Panc1 (cell line): ENCODE measurements around the gene MIEN1.

Source experiments
- POLR2AphosphoS5 ChIP-seq: IDR thresholded peaks from 2 replicates; pipeline ENCODE4 v1.6.1; 2012; ENCODE audit warnings: mild to moderate bottlenecking, low read depth, low read length, moderate library complexity
- SIN3A ChIP-seq: IDR thresholded peaks from 2 replicates; pipeline ENCODE4 v1.6.1; 2012; ENCODE audit warnings: low read depth, mild to moderate bottlenecking, low read length, moderate library complexity, borderline replicate concordance; ENCODE audit not compliant: insufficient read depth
- TCF7L2 ChIP-seq: IDR thresholded peaks from 2 replicates; pipeline ENCODE4 v1.6.1; 2011; ENCODE audit warnings: mild to moderate bottlenecking, low read depth, low read length, inconsistent platforms
- TF ChIP-seq, protein P1 (sequence below), 2 experiments: IDR thresholded peaks; 2 replicates each; pipeline ENCODE4 v1.6.1; 2011 to 2012; ENCODE audit warnings: low read depth in 2 of 2, control low read depth in 1 of 2, low read length in 1 of 2, mild to moderate bottlenecking in 1 of 2, moderate library complexity in 1 of 2; ENCODE audit not compliant: insufficient read depth in 1 of 2
- TF ChIP-seq, protein P2 (sequence below): fragments of 450-650 bp; IDR thresholded peaks from 2 replicates; pipeline ENCODE4 v1.5.1; 2017; ENCODE audit warnings: mild to moderate bottlenecking

DNA sequence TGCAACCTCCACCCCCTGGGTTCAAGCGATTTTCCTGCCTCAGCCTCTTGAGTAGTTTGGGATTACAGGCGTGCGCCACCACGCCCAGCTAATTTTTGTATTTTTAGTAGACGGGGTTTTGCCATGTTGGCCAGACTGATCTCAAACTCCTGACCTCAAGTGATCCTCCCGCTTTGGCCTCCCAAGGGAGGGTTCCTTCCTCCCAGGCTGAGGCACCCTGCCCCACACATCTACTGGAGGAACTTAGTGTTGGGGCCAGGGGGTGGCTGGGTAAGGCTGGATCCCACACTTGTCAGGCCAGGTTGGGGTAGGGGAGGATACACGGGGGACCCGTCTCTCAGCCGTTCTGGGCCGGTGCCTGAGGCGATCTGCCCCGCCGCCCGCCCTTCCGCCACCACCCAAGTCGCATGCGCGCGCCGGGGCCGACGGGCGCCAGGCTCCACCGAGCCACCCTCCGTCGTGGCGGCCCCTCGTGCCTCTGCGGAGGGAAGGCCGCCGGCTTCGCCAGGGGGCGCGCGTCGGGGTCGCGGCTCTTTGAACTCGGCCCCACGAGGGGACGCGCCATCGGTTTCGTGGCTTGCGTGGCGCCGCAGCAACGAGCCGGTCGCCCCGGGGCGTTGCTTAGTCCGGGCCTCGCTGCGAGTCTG lies 23.3 kb upstream of the MIEN1 start:
- TF ChIP-seq POLR2AphosphoS5 (no peak), SIN3A (no peak), TCF7L2 (peak; percentile 97)
- TF ChIP-seq, protein P1, sequence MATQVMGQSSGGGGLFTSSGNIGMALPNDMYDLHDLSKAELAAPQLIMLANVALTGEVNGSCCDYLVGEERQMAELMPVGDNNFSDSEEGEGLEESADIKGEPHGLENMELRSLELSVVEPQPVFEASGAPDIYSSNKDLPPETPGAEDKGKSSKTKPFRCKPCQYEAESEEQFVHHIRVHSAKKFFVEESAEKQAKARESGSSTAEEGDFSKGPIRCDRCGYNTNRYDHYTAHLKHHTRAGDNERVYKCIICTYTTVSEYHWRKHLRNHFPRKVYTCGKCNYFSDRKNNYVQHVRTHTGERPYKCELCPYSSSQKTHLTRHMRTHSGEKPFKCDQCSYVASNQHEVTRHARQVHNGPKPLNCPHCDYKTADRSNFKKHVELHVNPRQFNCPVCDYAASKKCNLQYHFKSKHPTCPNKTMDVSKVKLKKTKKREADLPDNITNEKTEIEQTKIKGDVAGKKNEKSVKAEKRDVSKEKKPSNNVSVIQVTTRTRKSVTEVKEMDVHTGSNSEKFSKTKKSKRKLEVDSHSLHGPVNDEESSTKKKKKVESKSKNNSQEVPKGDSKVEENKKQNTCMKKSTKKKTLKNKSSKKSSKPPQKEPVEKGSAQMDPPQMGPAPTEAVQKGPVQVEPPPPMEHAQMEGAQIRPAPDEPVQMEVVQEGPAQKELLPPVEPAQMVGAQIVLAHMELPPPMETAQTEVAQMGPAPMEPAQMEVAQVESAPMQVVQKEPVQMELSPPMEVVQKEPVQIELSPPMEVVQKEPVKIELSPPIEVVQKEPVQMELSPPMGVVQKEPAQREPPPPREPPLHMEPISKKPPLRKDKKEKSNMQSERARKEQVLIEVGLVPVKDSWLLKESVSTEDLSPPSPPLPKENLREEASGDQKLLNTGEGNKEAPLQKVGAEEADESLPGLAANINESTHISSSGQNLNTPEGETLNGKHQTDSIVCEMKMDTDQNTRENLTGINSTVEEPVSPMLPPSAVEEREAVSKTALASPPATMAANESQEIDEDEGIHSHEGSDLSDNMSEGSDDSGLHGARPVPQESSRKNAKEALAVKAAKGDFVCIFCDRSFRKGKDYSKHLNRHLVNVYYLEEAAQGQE (IDR thresholded peaks at IDR 0.05; ENCODE audit: insufficient read depth in 1 of 2, low read depth in 2 of 2, low read length in 1 of 2): no peak
- TF ChIP-seq, protein P2, sequence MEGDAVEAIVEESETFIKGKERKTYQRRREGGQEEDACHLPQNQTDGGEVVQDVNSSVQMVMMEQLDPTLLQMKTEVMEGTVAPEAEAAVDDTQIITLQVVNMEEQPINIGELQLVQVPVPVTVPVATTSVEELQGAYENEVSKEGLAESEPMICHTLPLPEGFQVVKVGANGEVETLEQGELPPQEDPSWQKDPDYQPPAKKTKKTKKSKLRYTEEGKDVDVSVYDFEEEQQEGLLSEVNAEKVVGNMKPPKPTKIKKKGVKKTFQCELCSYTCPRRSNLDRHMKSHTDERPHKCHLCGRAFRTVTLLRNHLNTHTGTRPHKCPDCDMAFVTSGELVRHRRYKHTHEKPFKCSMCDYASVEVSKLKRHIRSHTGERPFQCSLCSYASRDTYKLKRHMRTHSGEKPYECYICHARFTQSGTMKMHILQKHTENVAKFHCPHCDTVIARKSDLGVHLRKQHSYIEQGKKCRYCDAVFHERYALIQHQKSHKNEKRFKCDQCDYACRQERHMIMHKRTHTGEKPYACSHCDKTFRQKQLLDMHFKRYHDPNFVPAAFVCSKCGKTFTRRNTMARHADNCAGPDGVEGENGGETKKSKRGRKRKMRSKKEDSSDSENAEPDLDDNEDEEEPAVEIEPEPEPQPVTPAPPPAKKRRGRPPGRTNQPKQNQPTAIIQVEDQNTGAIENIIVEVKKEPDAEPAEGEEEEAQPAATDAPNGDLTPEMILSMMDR: no peak
